OCI-LY7 (cell line): Measurements from ENCODE around the gene NCKAP1. TPM values are rescaled to one million over a fixed set of nuclear protein-coding genes. Genes with fewer than 3 reads are reported as not detected.

Source experiments
- BruUV-seq: library from RNA; stranded (reverse); fragments of 400-500 nt; replicated peaks from 2 replicates; lab custom pipeline; 2021; lab: Mats Ljungman, UMichigan
- CTCF ChIA-PET: fragments of 300-600 bp; sonication (Branson Sonifier 250); formaldehyde crosslinking; loops from one replicate; lab custom pipeline; 2022; ENCODE audit warnings: antibody characterized with exemption; ENCODE audit not compliant: unreplicated experiment; lab: Charles Lee
- POLR2A ChIA-PET: fragments of 300-600 bp; sonication (Branson Sonifier 250); formaldehyde crosslinking; loops from one replicate; lab custom pipeline; 2022; ENCODE audit warnings: antibody characterized with exemption; lab: Charles Lee
- DNase-seq: peaks from one replicate; pipeline ENCODE4 v3.0.0-alpha.2; 2015; ENCODE audit warnings: low spot score
- H2AFZ ChIP-seq: fragments of 200-600 bp; sonication (generic), shearing (Covaris generic); 2 replicates; pipeline ENCODE4 v1.6.1; 2014; ENCODE audit warnings: mild to moderate bottlenecking, antibody characterized with exemption, low read length, moderate library complexity
- H3K27ac ChIP-seq: fragments of 200-600 bp; sonication (generic); 2 replicates; pipeline ENCODE4 v1.5.1; 2014; ENCODE audit warnings: mixed run types, low read depth, mild to moderate bottlenecking, moderate library complexity, low read length, inconsistent platforms; ENCODE audit not compliant: poor library complexity, severe bottlenecking
- H3K36me3 ChIP-seq: fragments of 200-600 bp; sonication (generic); 2 replicates; pipeline ENCODE4 v1.6.1; 2014; ENCODE audit warnings: mild to moderate bottlenecking, antibody characterized with exemption, low read length, moderate library complexity, mixed read lengths; ENCODE audit not compliant: insufficient read depth
- H3K4me1 ChIP-seq: fragments of 200-600 bp; sonication (generic); 2 replicates; pipeline ENCODE4 v1.5.1; 2014; ENCODE audit warnings: mild to moderate bottlenecking, low read length; ENCODE audit not compliant: insufficient read depth, poor library complexity, severe bottlenecking
- H3K4me2 ChIP-seq: fragments of 200-600 bp; sonication (generic); 2 replicates; pipeline ENCODE4 v1.6.1; 2014; ENCODE audit warnings: mild to moderate bottlenecking, low read length
- H3K4me3 ChIP-seq: fragments of 200-600 bp; sonication (generic); 2 replicates; pipeline ENCODE4 v1.5.1; 2014; ENCODE audit warnings: mild to moderate bottlenecking, low read depth, low read length; ENCODE audit not compliant: poor library complexity, severe bottlenecking
- H3K79me2 ChIP-seq: fragments of 200-600 bp; sonication (generic); 2 replicates; pipeline ENCODE4 v1.6.1; 2016; ENCODE audit warnings: low read depth, mild to moderate bottlenecking, low read length, moderate library complexity, mixed read lengths; ENCODE audit not compliant: insufficient read depth
- H3K9me2 ChIP-seq: fragments of 200-600 bp; sonication (generic); 2 replicates; pipeline ENCODE4 v1.6.1; 2016; ENCODE audit warnings: mild to moderate bottlenecking, low read length, mixed read lengths; ENCODE audit not compliant: insufficient read depth
- H3K9me3 ChIP-seq: fragments of 200-600 bp; sonication (generic); 2 replicates; pipeline ENCODE4 v1.6.1; 2014; ENCODE audit warnings: mild to moderate bottlenecking, mixed run types, low read length, mixed read lengths
- H4K20me1 ChIP-seq: fragments of 200-600 bp; sonication (generic); 2 replicates; pipeline ENCODE4 v1.6.1; 2014; ENCODE audit warnings: mild to moderate bottlenecking, antibody characterized with exemption, low read length, moderate library complexity, mixed read lengths; ENCODE audit not compliant: insufficient read depth
- EZH2phosphoT487 ChIP-seq: fragments of 200-600 bp; sonication (generic); IDR thresholded peaks from 2 replicates; pipeline ENCODE4 v1.6.1; 2018; ENCODE audit warnings: low read depth, borderline replicate concordance, mild to moderate bottlenecking, mixed run types, antibody characterized with exemption, low read length, moderate library complexity, mixed read lengths
- intact Hi-C: fragments of 100-400 bp; cut with micrococcal nuclease; formaldehyde crosslinking; loops from one replicate; pipeline ENCODE4 v1.10.0; 2022; ENCODE audit not compliant: unreplicated experiment
- total RNA-seq, 2 experiments: library from RNA; depleted of rRNA in 1 of 2; stranded (reverse); fragments of >200 nt in 1 of 2; shearing (Covaris generic) in 1 of 2; gene quantifications; 2 replicates each; pipeline ENCODE4 v1.2.3, GENCODE V29; 2014 to 2022
- TF ChIP-seq, protein P1 (sequence below): fragments of 200-600 bp; sonication (generic); conservative IDR thresholded peaks from 2 replicates; pipeline ENCODE4 v1.5.1; 2014; ENCODE audit warnings: mild to moderate bottlenecking, antibody characterized with exemption, low read length, moderate library complexity, mixed read lengths

NCKAP1 gene
- total RNA-seq, 2 experiments from 2014 or later, result 0.06 to 0.55 TPM

- ChIA-PET POLR2A (interaction anchor here (1.0 kb wide), 1 partner anchor 14 kb away, joined by 3 read pairs; no protein-coding TSS in a partner anchor), CTCF (no interaction called here)
- no peak overlapping the region for H3K4me3 ChIP-seq
- TF ChIP-seq, protein P1, sequence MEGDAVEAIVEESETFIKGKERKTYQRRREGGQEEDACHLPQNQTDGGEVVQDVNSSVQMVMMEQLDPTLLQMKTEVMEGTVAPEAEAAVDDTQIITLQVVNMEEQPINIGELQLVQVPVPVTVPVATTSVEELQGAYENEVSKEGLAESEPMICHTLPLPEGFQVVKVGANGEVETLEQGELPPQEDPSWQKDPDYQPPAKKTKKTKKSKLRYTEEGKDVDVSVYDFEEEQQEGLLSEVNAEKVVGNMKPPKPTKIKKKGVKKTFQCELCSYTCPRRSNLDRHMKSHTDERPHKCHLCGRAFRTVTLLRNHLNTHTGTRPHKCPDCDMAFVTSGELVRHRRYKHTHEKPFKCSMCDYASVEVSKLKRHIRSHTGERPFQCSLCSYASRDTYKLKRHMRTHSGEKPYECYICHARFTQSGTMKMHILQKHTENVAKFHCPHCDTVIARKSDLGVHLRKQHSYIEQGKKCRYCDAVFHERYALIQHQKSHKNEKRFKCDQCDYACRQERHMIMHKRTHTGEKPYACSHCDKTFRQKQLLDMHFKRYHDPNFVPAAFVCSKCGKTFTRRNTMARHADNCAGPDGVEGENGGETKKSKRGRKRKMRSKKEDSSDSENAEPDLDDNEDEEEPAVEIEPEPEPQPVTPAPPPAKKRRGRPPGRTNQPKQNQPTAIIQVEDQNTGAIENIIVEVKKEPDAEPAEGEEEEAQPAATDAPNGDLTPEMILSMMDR, result no peak
- TF ChIP-seq EZH2phosphoT487, result no peak
- no peaks in the 10 kb centered on the region for H3K4me1 ChIP-seq
- intact Hi-C loops, result no loop called here
- H3K27ac ChIP-seq, result no peak overlapping the region
- H2AFZ ChIP-seq, result peak overlapping the region; percentile 48; the same call in 1 of the 2 replicates
- no peak for DNase-seq
- BruUV-seq, result no TSS peak
- H3K36me3 ChIP-seq, result no peaks in the 10 kb centered on the region
- H3K9me3 ChIP-seq, result no peaks in the 10 kb centered on the region
- H4K20me1 ChIP-seq, result no peaks in the 10 kb centered on the region
- no peaks in the 10 kb centered on the region for H3K79me2 ChIP-seq
- H3K4me2 ChIP-seq, result no peak overlapping the region
- H3K9me2 ChIP-seq, result no peaks in the 10 kb centered on the region
Measured at GRCh38 chr2:182949572-182950189, 88.6 kb downstream of the NCKAP1 start.

GRCh38 chr2:182949052-182949451, 89.2 kb downstream of the NCKAP1 start:
- Histone ChIP-seq H3K4me3 (no peak overlapping the region), H4K20me1 (no peaks in the 10 kb centered on the region), H3K4me2 (no peak overlapping the region), H2AFZ (peak overlapping the region; percentile 48; the same call in 1 of the 2 replicates), H3K4me1 (no peaks in the 10 kb centered on the region), H3K27ac (no peak overlapping the region), H3K79me2 (no peaks in the 10 kb centered on the region), H3K36me3 (no peaks in the 10 kb centered on the region), H3K9me3 (no peaks in the 10 kb centered on the region), H3K9me2 (no peaks in the 10 kb centered on the region)
- TF ChIP-seq EZH2phosphoT487, result no peak
- TF ChIP-seq, protein P1, result no peak
- CTCF ChIA-PET, result no interaction called here
- POLR2A ChIA-PET, result interaction anchor here (1.0 kb wide), 1 partner anchor 13 kb away, joined by 3 read pairs; no protein-coding TSS in a partner anchor
- no TSS peak for BruUV-seq
- intact Hi-C loops, result no loop called here
- no peak for DNase-seq

GRCh38 chr2:182946958-182947369, 91.3 kb downstream of the NCKAP1 start:
- POLR2A ChIA-PET, result interaction anchor here (0.5 kb wide), 1 partner anchor 565 kb away, joined by 3 read pairs; no protein-coding TSS in a partner anchor
- Histone ChIP-seq H3K36me3 (no peaks in the 10 kb centered on the region), H3K79me2 (no peaks in the 10 kb centered on the region), H3K4me3 (no peak overlapping the region), H3K27ac (no peak overlapping the region), H3K4me2 (no peak overlapping the region), H2AFZ (no peak overlapping the region), H4K20me1 (no peaks in the 10 kb centered on the region), H3K9me3 (no peaks in the 10 kb centered on the region), H3K9me2 (no peaks in the 10 kb centered on the region), H3K4me1 (peaks cover 12% of the 10 kb centered on the region)
- intact Hi-C loops, result no loop called here
- DNase-seq, result no peak
- BruUV-seq, result no TSS peak
- no peak for TF ChIP-seq EZH2phosphoT487
- TF ChIP-seq, protein P1, result no peak
- CTCF ChIA-PET, result no interaction called here
